Astrocyte (in vitro differentiated cells and primary cell): ENCODE measurements around the gene SMOC2. TPM values are rescaled to one million over a fixed set of nuclear protein-coding genes. Genes with fewer than 3 reads are reported as not detected.

Source experiments
- DNase-seq: peaks from one replicate; pipeline ENCODE4 v3.0.0-alpha.2; 2010; ENCODE audit warnings: low read depth
- FAIRE-seq: peaks from 2 replicates; lab custom pipeline; 2011; peaks lifted over from hg19 to GRCh38; lab: Jason Lieb, UNC
- H2AFZ ChIP-seq: 2 replicates; pipeline ENCODE4 v1.6.0; 2012; ENCODE audit warnings: low read depth, low read length, inconsistent platforms
- H3K27ac ChIP-seq: 2 replicates; pipeline ENCODE4 v1.5.1; 2011; ENCODE audit warnings: low read depth, low read length, inconsistent platforms
- H3K27me3 ChIP-seq: 2 replicates; pipeline ENCODE4 v1.6.0; 2011; ENCODE audit warnings: low read length, inconsistent platforms; ENCODE audit not compliant: insufficient read depth
- H3K36me3 ChIP-seq: 2 replicates; pipeline ENCODE4 v1.5.1; 2011; ENCODE audit warnings: low read length, inconsistent platforms; ENCODE audit not compliant: insufficient read depth
- H3K4me1 ChIP-seq: 2 replicates; pipeline ENCODE4 v1.5.1; 2011; ENCODE audit warnings: low read length, inconsistent platforms; ENCODE audit not compliant: insufficient read depth
- H3K4me2 ChIP-seq: 2 replicates; pipeline ENCODE4 v1.6.0; 2012; ENCODE audit warnings: low read length, inconsistent platforms
- H3K4me3 ChIP-seq: 2 replicates; pipeline ENCODE4 v1.5.1; 2011; ENCODE audit warnings: low read depth, mild to moderate bottlenecking, low read length, inconsistent platforms; ENCODE audit not compliant: insufficient read depth
- H3K79me2 ChIP-seq: 2 replicates; pipeline ENCODE4 v1.6.0; 2012; ENCODE audit warnings: mild to moderate bottlenecking, low read length, inconsistent platforms; ENCODE audit not compliant: insufficient read depth
- H3K9ac ChIP-seq: 2 replicates; pipeline ENCODE4 v1.6.0; 2012; ENCODE audit warnings: mild to moderate bottlenecking, low read length, inconsistent platforms
- H3K9me3 ChIP-seq: 2 replicates; pipeline ENCODE4 v1.5.1; 2012; ENCODE audit warnings: low read depth, mild to moderate bottlenecking, low read length, inconsistent platforms; ENCODE audit not compliant: insufficient read depth
- H4K20me1 ChIP-seq: 2 replicates; pipeline ENCODE4 v1.6.0; 2012; ENCODE audit warnings: low read length, inconsistent platforms; ENCODE audit not compliant: insufficient read depth
- H3K27ac Mint-ChIP-seq: one replicate; pipeline ENCODE4 v1.8.0; 2021; ENCODE audit warnings: mild to moderate bottlenecking, mixed read lengths; ENCODE audit not compliant: unreplicated experiment
- H3K27me3 Mint-ChIP-seq: one replicate; pipeline ENCODE4 v1.8.0; 2021; ENCODE audit warnings: low read depth, mixed read lengths; ENCODE audit not compliant: unreplicated experiment
- H3K36me3 Mint-ChIP-seq: one replicate; pipeline ENCODE4 v1.8.0; 2021; ENCODE audit warnings: low read depth, mixed read lengths; ENCODE audit not compliant: unreplicated experiment
- H3K4me1 Mint-ChIP-seq: one replicate; pipeline ENCODE4 v1.8.0; 2021; ENCODE audit warnings: low read depth, mixed read lengths; ENCODE audit not compliant: unreplicated experiment
- H3K4me3 Mint-ChIP-seq: one replicate; pipeline ENCODE4 v1.8.0; 2021; ENCODE audit warnings: mild to moderate bottlenecking, moderate library complexity, mixed read lengths; ENCODE audit not compliant: unreplicated experiment
- H3K9me3 Mint-ChIP-seq: one replicate; pipeline ENCODE4 v1.8.0; 2021; ENCODE audit warnings: mild to moderate bottlenecking, mixed read lengths; ENCODE audit not compliant: unreplicated experiment
- EZH2 ChIP-seq: IDR thresholded peaks from 2 replicates; pipeline ENCODE4 v1.6.1; 2012; ENCODE audit warnings: mild to moderate bottlenecking, low read length, inconsistent platforms; ENCODE audit not compliant: insufficient read depth
- total RNA-seq: library from RNA; stranded (reverse); gene quantifications from 2 replicates; pipeline ENCODE4 v1.2.1, GENCODE V29; 2021
- TF ChIP-seq, protein P1 (sequence below): IDR thresholded peaks from 2 replicates; pipeline ENCODE4 v1.5.1; 2011; ENCODE audit warnings: low read depth, mild to moderate bottlenecking, inconsistent platforms, low read length, moderate library complexity; ENCODE audit not compliant: insufficient read depth

Gene SMOC2
- total RNA-seq, 1 donor from 2014 or later, result 0.93 TPM

DNA sequence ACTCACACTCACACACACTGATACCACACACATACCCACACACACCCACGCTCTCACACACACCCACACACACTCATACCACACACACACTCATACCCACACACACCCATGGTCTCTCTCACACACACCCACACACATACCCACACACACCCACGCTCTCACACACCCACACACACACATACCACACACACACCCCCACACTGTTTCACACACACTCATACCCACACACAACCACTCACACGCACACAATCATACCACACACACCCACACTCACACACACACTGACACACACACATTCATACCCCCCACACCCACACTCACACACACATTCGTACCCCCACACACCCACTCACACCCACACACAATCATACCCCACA is 158.1 kb downstream of the SMOC2 start:
- FAIRE-seq, result no peak
- H3K27ac Mint-ChIP-seq, result no peak overlapping the region

DNA sequence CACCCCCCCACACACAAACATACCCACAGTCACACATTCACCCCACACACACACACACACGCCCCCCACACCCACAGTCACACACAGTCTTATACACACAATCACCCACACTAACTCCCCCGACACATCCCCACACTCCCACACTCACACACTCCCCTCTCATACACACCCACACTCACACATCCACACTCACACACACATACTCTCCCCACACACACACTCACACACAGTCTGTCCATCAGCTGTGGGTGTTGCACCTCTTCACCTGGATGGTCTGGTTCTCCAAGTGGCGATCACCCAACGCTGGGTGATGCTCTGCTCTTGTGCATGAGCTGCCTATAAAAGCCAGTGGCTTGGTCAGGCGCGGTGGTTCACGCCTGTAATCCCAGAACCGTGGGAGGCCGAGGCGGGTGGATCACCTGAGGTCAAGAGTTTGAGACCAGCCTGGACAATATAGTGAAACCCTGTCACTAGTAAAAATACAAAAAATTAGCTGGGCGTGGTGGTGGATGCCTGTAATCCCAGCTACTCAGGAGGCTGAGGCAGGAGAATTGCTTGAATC is 158.9 kb downstream of the SMOC2 start:
- Histone ChIP-seq H3K4me2 (no peak overlapping the region), H3K4me3 (no peak overlapping the region), H3K79me2 (no peaks in the 10 kb centered on the region), H3K36me3 (no peaks in the 10 kb centered on the region), H3K27me3 (no peaks in the 10 kb centered on the region), H2AFZ (no peak overlapping the region), H3K9me3 (peaks cover 11% of the 10 kb centered on the region), H3K9ac (no peak overlapping the region), H3K4me1 (no peaks in the 10 kb centered on the region), H4K20me1 (no peaks in the 10 kb centered on the region), H3K27ac (no peak overlapping the region)
- no peak for TF ChIP-seq EZH2
- TF ChIP-seq, protein P1, sequence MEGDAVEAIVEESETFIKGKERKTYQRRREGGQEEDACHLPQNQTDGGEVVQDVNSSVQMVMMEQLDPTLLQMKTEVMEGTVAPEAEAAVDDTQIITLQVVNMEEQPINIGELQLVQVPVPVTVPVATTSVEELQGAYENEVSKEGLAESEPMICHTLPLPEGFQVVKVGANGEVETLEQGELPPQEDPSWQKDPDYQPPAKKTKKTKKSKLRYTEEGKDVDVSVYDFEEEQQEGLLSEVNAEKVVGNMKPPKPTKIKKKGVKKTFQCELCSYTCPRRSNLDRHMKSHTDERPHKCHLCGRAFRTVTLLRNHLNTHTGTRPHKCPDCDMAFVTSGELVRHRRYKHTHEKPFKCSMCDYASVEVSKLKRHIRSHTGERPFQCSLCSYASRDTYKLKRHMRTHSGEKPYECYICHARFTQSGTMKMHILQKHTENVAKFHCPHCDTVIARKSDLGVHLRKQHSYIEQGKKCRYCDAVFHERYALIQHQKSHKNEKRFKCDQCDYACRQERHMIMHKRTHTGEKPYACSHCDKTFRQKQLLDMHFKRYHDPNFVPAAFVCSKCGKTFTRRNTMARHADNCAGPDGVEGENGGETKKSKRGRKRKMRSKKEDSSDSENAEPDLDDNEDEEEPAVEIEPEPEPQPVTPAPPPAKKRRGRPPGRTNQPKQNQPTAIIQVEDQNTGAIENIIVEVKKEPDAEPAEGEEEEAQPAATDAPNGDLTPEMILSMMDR, result no peak
- DNase-seq, result no peak
- no peak for FAIRE-seq
- peaks cover 2% of the 10 kb centered on the region for H3K9me3 Mint-ChIP-seq
- H3K27ac Mint-ChIP-seq, result no peak overlapping the region
- H3K27me3 Mint-ChIP-seq, result peaks cover 30% of the 10 kb centered on the region
- no peaks in the 10 kb centered on the region for H3K4me1 Mint-ChIP-seq
- H3K4me3 Mint-ChIP-seq, result no peak overlapping the region
- no peaks in the 10 kb centered on the region for H3K36me3 Mint-ChIP-seq

More for the DNA sequence above, 158.1 kb downstream of the SMOC2 start:
- Histone ChIP-seq H4K20me1 (no peaks in the 10 kb centered on the region), H2AFZ (no peak overlapping the region), H3K9ac (no peak overlapping the region), H3K79me2 (no peaks in the 10 kb centered on the region), H3K4me2 (no peak overlapping the region), H3K27me3 (no peaks in the 10 kb centered on the region), H3K4me1 (no peaks in the 10 kb centered on the region), H3K27ac (no peak overlapping the region), H3K9me3 (peaks cover 11% of the 10 kb centered on the region), H3K4me3 (no peak overlapping the region), H3K36me3 (no peaks in the 10 kb centered on the region)
- H3K36me3 Mint-ChIP-seq, result no peaks in the 10 kb centered on the region
- TF ChIP-seq EZH2, result no peak
- TF ChIP-seq, protein P1, result no peak
- peaks cover 26% of the 10 kb centered on the region for H3K27me3 Mint-ChIP-seq
- H3K4me1 Mint-ChIP-seq, result no peaks in the 10 kb centered on the region
- H3K4me3 Mint-ChIP-seq, result no peak overlapping the region
- DNase-seq, result no peak
- H3K9me3 Mint-ChIP-seq, result peaks cover 2% of the 10 kb centered on the region

DNA sequence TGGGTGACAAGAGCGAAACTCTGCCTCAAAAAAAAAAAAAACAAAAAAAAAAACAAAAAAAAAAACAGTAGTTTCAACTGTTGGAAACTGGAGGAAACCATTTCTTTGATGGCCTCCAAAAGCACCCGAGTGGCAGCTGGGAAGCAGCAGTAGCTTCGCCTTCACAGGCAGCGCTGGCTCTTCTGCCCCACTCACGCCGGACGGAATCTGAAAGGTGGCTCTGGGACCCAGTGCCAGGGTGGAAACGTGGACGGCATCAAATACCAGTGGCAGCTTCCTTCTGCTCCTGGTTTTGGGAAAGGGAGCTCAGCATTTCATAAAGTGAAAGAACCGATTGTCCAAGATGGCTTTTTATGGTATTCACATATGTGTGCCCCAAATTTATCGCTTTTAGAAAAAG is 159.4 kb downstream of the SMOC2 start:
- Histone ChIP-seq H3K27me3 (no peaks in the 10 kb centered on the region), H4K20me1 (no peaks in the 10 kb centered on the region), H3K27ac (no peak overlapping the region), H3K9ac (no peak overlapping the region), H3K4me3 (no peak overlapping the region), H3K79me2 (no peaks in the 10 kb centered on the region), H3K4me1 (no peaks in the 10 kb centered on the region), H3K9me3 (peaks cover 11% of the 10 kb centered on the region), H3K4me2 (no peak overlapping the region), H2AFZ (no peak overlapping the region), H3K36me3 (no peaks in the 10 kb centered on the region)
- no peak overlapping the region for H3K27ac Mint-ChIP-seq
- H3K36me3 Mint-ChIP-seq, result no peaks in the 10 kb centered on the region
- H3K9me3 Mint-ChIP-seq, result peaks cover 2% of the 10 kb centered on the region
- H3K4me1 Mint-ChIP-seq, result no peaks in the 10 kb centered on the region
- FAIRE-seq (no peak), DNase-seq (no peak)
- no peak for TF ChIP-seq EZH2
- TF ChIP-seq, protein P1, result no peak
- no peak overlapping the region for H3K4me3 Mint-ChIP-seq
- peaks cover 31% of the 10 kb centered on the region for H3K27me3 Mint-ChIP-seq
